Neural cell (in vitro differentiated cells): ENCODE results near the gene MUS81. TPM values are rescaled to one million over a fixed set of nuclear protein-coding genes. Genes with fewer than 3 reads are reported as not detected.

Experiments
- H2AFZ ChIP-seq: fragments of 200-600, 300-800 bp; sonication (generic), shearing (Covaris generic); 2 replicates; pipeline ENCODE4 v1.6.0; 2014; ENCODE audit warnings: low read depth, mild to moderate bottlenecking, antibody characterized with exemption, low read length, moderate library complexity
- H3F3A ChIP-seq: fragments of 200-600 bp; shearing (Covaris generic); 2 replicates; pipeline ENCODE4 v1.6.1; 2016; ENCODE audit warnings: mild to moderate bottlenecking, moderate library complexity, mixed read lengths, antibody characterized with exemption, low read length; ENCODE audit not compliant: insufficient read depth, poor library complexity, severe bottlenecking
- H3K27ac ChIP-seq: fragments of 200-600, 300-800 bp; sonication (generic), shearing (Covaris generic); 2 replicates; pipeline ENCODE4 v1.5.1; 2014; ENCODE audit warnings: mild to moderate bottlenecking, low read length, moderate library complexity
- H3K27me3 ChIP-seq: fragments of 300-800, 200-600 bp; sonication (generic), shearing (Covaris generic); 2 replicates; pipeline ENCODE4 v1.6.0; 2014; ENCODE audit warnings: mild to moderate bottlenecking, low read depth, low read length, moderate library complexity; ENCODE audit not compliant: insufficient read depth
- H3K36me3 ChIP-seq: fragments of 300-800, 200-600 bp; sonication (generic), shearing (Covaris generic); 2 replicates; pipeline ENCODE4 v1.5.1; 2014; ENCODE audit warnings: mild to moderate bottlenecking, antibody characterized with exemption, low read length, moderate library complexity; ENCODE audit not compliant: insufficient read depth
- H3K4me2 ChIP-seq: fragments of 300-800, 200-600 bp; sonication (generic), shearing (Covaris generic); 2 replicates; pipeline ENCODE4 v1.6.0; 2014; ENCODE audit warnings: mild to moderate bottlenecking, low read length
- H3K4me3 ChIP-seq: fragments of 300-800, 200-600 bp; sonication (generic), shearing (Covaris generic); 2 replicates; pipeline ENCODE4 v1.5.1; 2014; ENCODE audit warnings: mild to moderate bottlenecking, low read length, moderate library complexity
- H3K79me2 ChIP-seq: fragments of 200-600 bp; shearing (Covaris generic); replicated peaks from 2 replicates; pipeline ENCODE4 v1.6.0; 2014; ENCODE audit warnings: mild to moderate bottlenecking, low read length, moderate library complexity; ENCODE audit not compliant: insufficient read depth
- H3K9ac ChIP-seq: fragments of 300-800, 200-600 bp; sonication (generic), shearing (Covaris generic); 2 replicates; pipeline ENCODE4 v1.6.1; 2016; ENCODE audit warnings: mild to moderate bottlenecking, low read length, mixed read lengths
- H3K9me2 ChIP-seq: fragments of 200-600 bp; shearing (Covaris generic); 2 replicates; pipeline ENCODE4 v1.6.1; 2016; ENCODE audit warnings: mild to moderate bottlenecking, low read length, mixed read lengths; ENCODE audit not compliant: insufficient read depth
- H3K9me3 ChIP-seq: fragments of 200-600, 300-800 bp; sonication (generic), shearing (Covaris generic); 2 replicates; pipeline ENCODE4 v1.6.1; 2016; ENCODE audit warnings: mild to moderate bottlenecking, mixed run types, low read length, moderate library complexity, mixed read lengths
- H4K20me1 ChIP-seq: fragments of 200-600 bp; shearing (Covaris generic); 2 replicates; pipeline ENCODE4 v1.6.1; 2016; ENCODE audit warnings: mild to moderate bottlenecking, mixed run types; ENCODE audit not compliant: insufficient read depth
- CTCF ChIP-seq: fragments of 450-650 bp; IDR thresholded peaks from 2 replicates; pipeline ENCODE4 v1.5.1; 2014; ENCODE audit warnings: antibody characterized with exemption, mild to moderate bottlenecking, moderate library complexity; ENCODE audit not compliant: poor library complexity, severe bottlenecking
- EP300 ChIP-seq: fragments of 450-650 bp; conservative IDR thresholded peaks from 2 replicates; pipeline ENCODE4 v1.6.1; 2014; ENCODE audit warnings: antibody characterized with exemption, mild to moderate bottlenecking, moderate library complexity; ENCODE audit not compliant: poor library complexity, severe bottlenecking
- EZH2 ChIP-seq: fragments of 200-600, 300-800 bp; shearing (Covaris generic), sonication (generic); IDR thresholded peaks from 2 replicates; pipeline ENCODE4 v1.6.1; 2014; ENCODE audit warnings: antibody characterized with exemption, low read length, borderline replicate concordance, mild to moderate bottlenecking; ENCODE audit not compliant: insufficient read depth, poor library complexity, severe bottlenecking
- MXI1 ChIP-seq: fragments of 450-650 bp; conservative IDR thresholded peaks from 2 replicates; pipeline ENCODE4 v1.6.1; 2014; ENCODE audit warnings: antibody characterized with exemption, mild to moderate bottlenecking; ENCODE audit not compliant: poor library complexity, severe bottlenecking
- POLR2AphosphoS5 ChIP-seq: IDR thresholded peaks from 2 replicates; pipeline ENCODE4 v1.6.1; 2012
- RAD21 ChIP-seq: fragments of 450-650 bp; conservative IDR thresholded peaks from 2 replicates; pipeline ENCODE4 v1.6.1; 2014; ENCODE audit warnings: antibody characterized with exemption, mild to moderate bottlenecking, moderate library complexity
- REST ChIP-seq: IDR thresholded peaks from 2 replicates; pipeline ENCODE4 v1.6.1; 2012; ENCODE audit warnings: borderline replicate concordance
- SMC3 ChIP-seq: fragments of 450-650 bp; conservative IDR thresholded peaks from 2 replicates; pipeline ENCODE4 v1.6.1; 2014; ENCODE audit warnings: antibody characterized with exemption, mild to moderate bottlenecking, moderate library complexity; ENCODE audit not compliant: poor library complexity
- TAF1 ChIP-seq: IDR thresholded peaks from 2 replicates; pipeline ENCODE4 v1.6.1; 2012; ENCODE audit warnings: low read depth
- polyA plus RNA-seq: library from polyadenylated mRNA; depleted of rRNA; stranded (reverse); fragments of >200 nt; gene quantifications from 2 replicates; pipeline ENCODE4 v1.2.3, GENCODE V29; 2014

Gene MUS81
- polyA plus RNA-seq, 1 donor from 2014 or later: 183 TPM

- Histone ChIP-seq H3K36me3 (no peaks in the 10 kb centered on the region), H3F3A (no peaks in the 10 kb centered on the region), H3K4me3 (no peak overlapping the region), H3K4me2 (no peak overlapping the region), H3K79me2 (peaks cover 17% of the 10 kb centered on the region), H3K9ac (no peak overlapping the region), H3K9me3 (no peaks in the 10 kb centered on the region), H2AFZ (no peak overlapping the region), H3K27me3 (no peaks in the 10 kb centered on the region), H3K27ac (no peak overlapping the region), H3K9me2 (no peaks in the 10 kb centered on the region), H4K20me1 (no peaks in the 10 kb centered on the region)
- TF ChIP-seq REST: no peak
- TF ChIP-seq SMC3: no peak
- no peak for TF ChIP-seq RAD21
- TF ChIP-seq MXI1: no peak
- TF ChIP-seq POLR2AphosphoS5: no peak
- no peak for TF ChIP-seq EP300
- TF ChIP-seq EZH2: no peak
- TF ChIP-seq CTCF: no peak
- TF ChIP-seq TAF1: no peak
Observed at GRCh38 chr11:65915101-65915820, 55.0 kb downstream of the MUS81 start.

GRCh38 chr11:65915821-65916251 is 55.6 kb downstream of the MUS81 start:
- Histone ChIP-seq H3K4me3 (no peak overlapping the region), H3K4me2 (no peak overlapping the region)

More at GRCh38 chr11:65915821-65916251, 55.6 kb downstream of the MUS81 start:
- Histone ChIP-seq H2AFZ (no peak overlapping the region), H3F3A (no peaks in the 10 kb centered on the region), H4K20me1 (no peaks in the 10 kb centered on the region), H3K9me2 (no peaks in the 10 kb centered on the region), H3K9me3 (no peaks in the 10 kb centered on the region), H3K9ac (no peak overlapping the region), H3K36me3 (no peaks in the 10 kb centered on the region), H3K79me2 (peaks cover 20% of the 10 kb centered on the region), H3K27me3 (no peaks in the 10 kb centered on the region), H3K27ac (no peak overlapping the region)
- TF ChIP-seq REST: no peak

Other genes starting within 250 kb of the MUS81 start
- 3.9 and 6.6 TPM in 2 replicates for gene MAP3K11, start 246.2 kb upstream of the MUS81 start, polyA plus RNA-seq
- 7.8 and 8.1 TPM in 2 replicates for gene PCNX3, start 244.7 kb upstream of the MUS81 start, polyA plus RNA-seq
- 0.16 and 6.5 TPM in 2 replicates for gene SIPA1, start 222.3 kb upstream of the MUS81 start, polyA plus RNA-seq
- 19.3 and 19.5 TPM in 2 replicates for gene RELA, start 197.5 kb upstream of the MUS81 start, polyA plus RNA-seq
- gene KAT5, start 148.2 kb upstream of the MUS81 start, polyA plus RNA-seq: 102 and 109 TPM in 2 replicates
- gene RNASEH2C, start 139.6 kb upstream of the MUS81 start, polyA plus RNA-seq: 38.4 and 43.8 TPM in 2 replicates
- 0.52 and 1.3 TPM in 2 replicates for gene AP5B1, start 79.5 kb upstream of the MUS81 start, polyA plus RNA-seq
- gene OVOL1, start 73.4 kb upstream of the MUS81 start, polyA plus RNA-seq: not detected in 2 replicates
- 12.6 and 16.0 TPM in 2 replicates for gene SNX32, start 26.5 kb upstream of the MUS81 start, polyA plus RNA-seq
- 1,633 and 1,984 TPM in 2 replicates for gene CFL1, start 2.3 kb upstream of the MUS81 start, polyA plus RNA-seq
- 0.50 and 0.67 TPM in 2 replicates for gene EFEMP2, start 12.4 kb downstream of the MUS81 start, polyA plus RNA-seq
- gene CTSW, start 19.4 kb downstream of the MUS81 start, polyA plus RNA-seq: not detected in 2 replicates
- gene FIBP, start 28.0 kb downstream of the MUS81 start, polyA plus RNA-seq: 248 and 284 TPM in 2 replicates
- gene CCDC85B, start 30.2 kb downstream of the MUS81 start, polyA plus RNA-seq: 28.5 TPM in 2 replicates
- 0.68 TPM in 1 of 2 replicates, not detected in the other for gene FOSL1, start 40.0 kb downstream of the MUS81 start, polyA plus RNA-seq
- 13.3 and 20.4 TPM in 2 replicates for gene C11orf68, start 58.6 kb downstream of the MUS81 start, polyA plus RNA-seq
- gene DRAP1, start 59.0 kb downstream of the MUS81 start, polyA plus RNA-seq: 242 and 259 TPM in 2 replicates
- 0.34 and 0.53 TPM in 2 replicates for gene TSGA10IP, start 85.0 kb downstream of the MUS81 start, polyA plus RNA-seq
- 34.9 and 38.4 TPM in 2 replicates for gene SART1, start 101.3 kb downstream of the MUS81 start, polyA plus RNA-seq
- 34.9 and 35.4 TPM in 2 replicates for gene EIF1AD, start 141.7 kb downstream of the MUS81 start, polyA plus RNA-seq
- 41.6 and 60.0 TPM in 2 replicates for gene BANF1, start 142.1 kb downstream of the MUS81 start, polyA plus RNA-seq
- not detected in 2 replicates for gene CST6, start 151.6 kb downstream of the MUS81 start, polyA plus RNA-seq
- gene CATSPER1, start 166.0 kb downstream of the MUS81 start, polyA plus RNA-seq: not detected in 2 replicates
- 16.7 and 17.2 TPM in 2 replicates for gene GAL3ST3, start 188.7 kb downstream of the MUS81 start, polyA plus RNA-seq
- gene SF3B2, start 191.9 kb downstream of the MUS81 start, polyA plus RNA-seq: 121 and 145 TPM in 2 replicates
- 12.1 and 14.4 TPM in 2 replicates for gene PACS1, start 209.8 kb downstream of the MUS81 start, polyA plus RNA-seq